OCI-LY3 (cell line): ENCODE results near the gene UBE3B.

Source experiments
- EZH2phosphoT487 ChIP-seq: fragments of 200-600 bp; shearing (Covaris generic); IDR thresholded peaks from 2 replicates; pipeline ENCODE4 v1.6.1; 2018; ENCODE audit warnings: antibody characterized with exemption, mixed run types, low read depth
- TF ChIP-seq, protein P1 (sequence below): fragments of 200-600, 300-600 bp; sonication (generic); IDR thresholded peaks from 2 replicates; pipeline ENCODE4 v1.5.1; 2014; ENCODE audit warnings: antibody characterized with exemption, low read length, low read depth

DNA sequence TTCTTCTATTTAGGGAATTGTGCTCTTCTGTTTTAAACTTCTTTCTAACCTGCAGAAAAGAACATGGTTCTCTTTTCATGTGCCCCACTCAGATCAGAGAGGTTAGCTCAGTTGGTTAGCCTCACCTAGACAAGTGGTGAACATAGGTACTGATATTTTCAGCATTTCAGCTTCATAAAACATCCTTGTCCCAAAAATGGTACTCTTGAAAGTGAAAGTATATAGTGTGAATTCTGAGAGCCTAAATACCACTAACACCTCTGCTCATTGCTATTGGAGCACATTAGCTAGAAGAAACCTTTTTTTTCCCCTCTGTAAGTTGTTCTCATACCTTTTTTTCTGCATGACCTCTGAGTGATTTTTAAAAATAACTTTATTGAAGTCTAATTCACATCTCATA lies 17.6 kb downstream of the UBE3B start:
- TF ChIP-seq, protein P1, sequence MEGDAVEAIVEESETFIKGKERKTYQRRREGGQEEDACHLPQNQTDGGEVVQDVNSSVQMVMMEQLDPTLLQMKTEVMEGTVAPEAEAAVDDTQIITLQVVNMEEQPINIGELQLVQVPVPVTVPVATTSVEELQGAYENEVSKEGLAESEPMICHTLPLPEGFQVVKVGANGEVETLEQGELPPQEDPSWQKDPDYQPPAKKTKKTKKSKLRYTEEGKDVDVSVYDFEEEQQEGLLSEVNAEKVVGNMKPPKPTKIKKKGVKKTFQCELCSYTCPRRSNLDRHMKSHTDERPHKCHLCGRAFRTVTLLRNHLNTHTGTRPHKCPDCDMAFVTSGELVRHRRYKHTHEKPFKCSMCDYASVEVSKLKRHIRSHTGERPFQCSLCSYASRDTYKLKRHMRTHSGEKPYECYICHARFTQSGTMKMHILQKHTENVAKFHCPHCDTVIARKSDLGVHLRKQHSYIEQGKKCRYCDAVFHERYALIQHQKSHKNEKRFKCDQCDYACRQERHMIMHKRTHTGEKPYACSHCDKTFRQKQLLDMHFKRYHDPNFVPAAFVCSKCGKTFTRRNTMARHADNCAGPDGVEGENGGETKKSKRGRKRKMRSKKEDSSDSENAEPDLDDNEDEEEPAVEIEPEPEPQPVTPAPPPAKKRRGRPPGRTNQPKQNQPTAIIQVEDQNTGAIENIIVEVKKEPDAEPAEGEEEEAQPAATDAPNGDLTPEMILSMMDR = no peak
- no peak for TF ChIP-seq EZH2phosphoT487
